Fibroblast of skin of left biceps (primary cell): Measurements from ENCODE around the gene FUT1.
"Not testable (repeated sequence)": the region's sequence is repeated elsewhere in the genome, so short reads cannot be mapped to it uniquely, and the experiment has no call there.

Experiments
- DNase-seq, 2 experiments: peaks; one replicate each; pipeline ENCODE4 v3.0.0-alpha.2; 2013; ENCODE audit warnings: low read depth in 2 of 2

FUT1 gene

DNA sequence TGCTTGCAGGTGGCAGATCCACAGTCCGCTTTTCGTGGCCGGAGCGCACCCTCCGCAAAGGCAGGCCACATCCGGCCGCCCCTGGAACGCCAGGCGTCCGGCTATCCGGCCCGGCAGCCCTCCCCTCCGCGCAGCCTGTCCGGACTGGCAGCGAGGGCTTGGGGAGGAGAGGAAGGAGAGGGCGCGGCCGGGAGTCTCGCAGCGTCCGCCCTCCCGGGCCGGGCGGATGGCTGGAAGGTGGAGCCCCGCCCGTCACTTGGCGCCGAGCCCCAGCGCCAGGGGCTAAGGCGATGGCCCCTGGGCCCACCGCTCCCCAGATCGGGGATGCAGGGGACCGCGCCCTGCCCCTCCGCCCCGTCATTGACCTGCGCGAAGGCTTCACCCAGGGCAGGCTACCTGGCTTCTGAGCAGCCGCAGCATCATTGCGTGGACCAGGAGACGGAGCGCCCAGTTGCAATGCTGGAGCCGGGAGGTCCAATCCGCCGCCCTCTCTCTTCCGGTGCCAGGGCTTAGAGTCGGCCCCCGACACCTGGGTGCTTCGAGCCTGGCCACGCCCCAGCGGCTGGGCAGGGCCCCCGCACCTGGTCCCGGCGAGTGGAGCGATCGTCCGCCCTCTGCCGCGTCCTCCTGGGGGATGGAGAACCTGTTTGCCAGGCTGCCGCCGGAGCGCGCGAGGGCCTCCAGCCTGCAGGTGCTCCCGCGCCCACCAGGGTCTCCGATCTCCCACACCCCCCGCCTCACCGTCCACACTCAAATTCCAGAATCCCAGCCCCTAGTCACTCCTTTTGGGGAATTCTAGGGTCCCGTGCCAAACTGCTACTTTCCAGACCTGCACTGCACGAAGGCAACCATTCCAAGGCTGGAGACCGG lies at the start of gene FUT1:
Gene FUT1, minus strand, starts transcription at position 146 of the 870 bp plus-strand sequence. CDS start 1,360 bp downstream, outside the sequence.
- DNase-seq: no peak

DNA sequence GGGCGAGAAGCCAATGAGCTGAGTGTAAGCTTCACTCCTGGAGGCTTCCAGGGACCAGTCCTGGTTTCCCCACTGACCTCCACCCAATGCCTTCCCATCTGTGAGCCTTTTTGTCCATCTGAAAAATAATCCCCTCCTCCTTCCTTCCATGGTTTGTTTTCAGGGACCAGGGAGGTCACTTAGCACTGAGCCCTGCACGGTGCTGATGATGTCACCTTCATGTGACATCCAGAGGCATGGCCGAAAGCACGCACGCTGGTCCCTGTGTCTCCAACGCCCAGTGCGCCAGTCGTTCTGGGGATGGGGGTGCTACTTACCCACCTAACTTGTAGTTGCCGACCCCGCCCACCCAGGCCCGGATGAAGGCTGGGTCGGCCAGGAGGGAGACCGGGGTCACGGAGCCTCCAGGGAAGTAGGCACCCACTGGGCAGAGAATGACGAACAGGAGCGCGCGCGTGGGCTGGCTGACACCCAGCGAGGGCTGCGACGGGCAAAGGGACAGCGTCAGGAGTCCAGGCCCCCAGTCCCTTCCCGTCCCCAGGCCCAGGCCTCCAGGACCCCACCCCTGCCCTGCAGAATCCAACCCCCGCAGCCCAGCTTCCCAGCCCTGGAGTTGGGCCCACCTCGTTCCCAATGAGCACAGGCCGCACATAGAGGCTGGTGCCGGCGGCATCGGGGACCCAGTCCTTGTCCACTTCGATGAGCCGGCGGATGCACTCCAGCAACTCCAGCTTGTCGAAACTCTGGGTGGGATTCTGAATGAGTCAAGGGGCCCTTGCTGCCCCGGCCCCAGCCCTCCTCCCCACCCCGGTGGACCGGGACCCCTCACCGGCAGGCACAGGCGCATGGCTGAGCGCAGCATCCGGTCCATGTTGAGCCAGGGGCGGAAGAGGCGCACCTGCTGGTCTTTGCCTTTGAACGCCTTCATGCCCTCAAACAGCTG lies 47.2 kb upstream of the FUT1 start:
- DNase-seq: no peak

DNA sequence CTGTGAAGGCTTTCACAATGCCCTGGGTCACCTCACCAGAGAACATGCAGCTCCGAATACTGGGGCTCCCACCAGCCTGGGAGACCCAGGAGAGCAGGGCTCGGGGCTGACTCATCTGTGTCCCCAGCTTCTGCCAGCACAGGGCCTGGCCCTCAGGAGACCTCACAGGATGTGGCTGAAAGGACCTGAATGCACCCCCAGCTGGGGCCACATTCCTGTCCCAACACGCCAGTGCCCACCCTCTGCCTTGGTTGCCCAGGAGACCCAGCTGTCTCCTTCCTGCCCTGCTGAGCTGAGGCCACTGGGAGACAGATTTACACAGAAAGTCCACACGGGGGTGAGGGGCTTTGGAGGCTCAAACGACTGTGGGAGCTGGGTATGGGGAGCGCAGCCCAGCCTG lies 46.5 kb upstream of the FUT1 start:
- DNase-seq: no peak

- no peak for DNase-seq
These were observed 44.7 kb upstream of the FUT1 start for GRCh38 chr19:48797103-48797502.

DNA sequence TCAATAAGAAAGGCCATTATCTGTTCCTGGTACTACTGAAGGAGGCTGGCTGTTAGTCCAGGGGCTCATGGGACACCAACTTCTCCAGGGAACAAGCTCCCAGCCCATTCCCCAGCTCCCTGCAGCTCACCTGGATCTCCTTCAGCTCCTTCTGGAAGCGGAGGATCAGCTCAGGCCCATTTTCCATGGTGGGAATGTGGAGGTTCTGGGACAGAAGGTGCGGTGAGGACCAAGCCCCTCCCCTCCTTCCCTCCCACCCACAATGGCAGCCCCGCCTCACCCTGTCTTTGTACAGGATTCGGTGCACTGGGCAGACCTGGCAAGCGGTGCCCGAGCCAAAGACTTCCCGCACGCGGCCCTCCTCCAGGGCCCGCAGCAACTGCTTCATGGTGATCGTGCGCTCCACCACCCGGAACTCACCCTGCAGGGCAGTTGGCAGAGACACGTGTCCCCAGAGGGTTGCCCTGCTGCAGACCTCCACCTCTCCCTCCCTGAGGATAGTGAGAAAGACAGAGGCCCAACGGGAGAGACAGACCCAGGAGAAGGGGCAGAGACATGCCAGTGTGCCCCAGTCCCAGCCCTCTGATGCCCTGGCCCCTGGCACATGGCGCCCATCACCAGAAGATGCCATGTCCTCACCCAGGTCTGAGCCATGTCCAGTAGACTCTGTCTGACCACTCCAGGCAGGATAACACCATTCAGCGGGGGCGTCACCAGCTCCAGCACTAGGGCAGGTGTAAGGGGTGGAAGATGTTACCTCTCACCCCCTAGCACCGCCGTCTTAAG lies 44.0 kb upstream of the FUT1 start:
- no peak for DNase-seq

GRCh38 chr19:48795685-48796070 lies 43.2 kb upstream of the FUT1 start:
- no peak for DNase-seq

DNA sequence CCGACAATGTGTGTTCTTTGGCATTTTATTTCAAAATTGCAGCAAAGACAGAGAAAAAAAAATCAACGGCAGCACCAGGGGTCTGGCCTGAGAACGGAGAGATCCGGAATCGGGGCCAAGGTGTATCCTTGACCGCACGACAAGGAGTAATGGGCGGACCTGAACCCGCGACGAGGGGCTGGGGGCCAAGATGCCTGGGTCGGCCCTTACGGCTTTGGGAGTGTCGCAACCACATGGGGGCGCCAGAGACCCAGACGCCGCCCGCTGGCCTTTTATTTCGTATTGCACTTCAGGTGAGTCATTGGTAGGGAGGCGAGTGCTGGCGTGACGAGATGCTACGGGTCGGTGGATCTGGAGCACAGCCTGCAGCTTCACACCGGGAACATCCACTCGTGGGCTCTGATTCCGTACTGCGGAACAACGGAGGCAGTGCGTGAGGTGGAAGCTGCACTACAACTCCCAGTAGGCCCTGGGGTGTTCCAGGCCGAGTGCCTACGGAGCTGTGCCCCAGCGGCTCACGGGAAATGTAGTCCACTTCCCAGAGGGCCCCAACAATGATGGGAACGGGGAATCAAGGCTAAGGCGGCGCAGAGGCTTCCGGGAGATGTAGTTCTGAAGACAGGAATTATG lies 42.7 kb upstream of the FUT1 start:
- DNase-seq: peak; percentile 75 to 83

GRCh38 chr19:48794291-48794690 lies 41.9 kb upstream of the FUT1 start:
- no peak for DNase-seq

- DNase-seq: no peak
These were observed 40.8 kb upstream of the FUT1 start for GRCh38 chr19:48793271-48793670.

- not testable (repeated sequence) for DNase-seq
These were observed 34.9 kb upstream of the FUT1 start for GRCh38 chr19:48787331-48787730.

GRCh38 chr19:48786422-48786821 lies 34.0 kb upstream of the FUT1 start:
- not testable (repeated sequence) for DNase-seq

DNA sequence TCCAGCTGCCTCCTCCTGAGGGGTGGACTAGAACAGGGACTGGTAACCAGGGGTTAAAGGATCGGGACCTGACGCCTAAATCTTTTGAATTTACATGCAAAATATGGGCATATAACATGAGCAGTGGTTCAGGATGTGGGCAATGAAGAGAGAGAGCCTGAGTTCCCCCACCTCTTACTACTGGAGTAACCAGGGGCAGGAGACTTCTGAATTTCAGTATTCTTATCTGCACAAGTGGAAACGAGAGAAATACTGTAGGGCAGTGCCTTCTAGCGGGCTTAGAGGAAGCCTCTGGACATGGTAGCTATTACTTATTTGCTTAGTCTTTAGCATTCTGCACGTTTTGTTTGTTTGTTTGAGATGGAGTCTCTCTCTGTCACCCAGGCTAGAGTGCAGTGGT lies 32.1 kb upstream of the FUT1 start:
- DNase-seq: no peak

DNA sequence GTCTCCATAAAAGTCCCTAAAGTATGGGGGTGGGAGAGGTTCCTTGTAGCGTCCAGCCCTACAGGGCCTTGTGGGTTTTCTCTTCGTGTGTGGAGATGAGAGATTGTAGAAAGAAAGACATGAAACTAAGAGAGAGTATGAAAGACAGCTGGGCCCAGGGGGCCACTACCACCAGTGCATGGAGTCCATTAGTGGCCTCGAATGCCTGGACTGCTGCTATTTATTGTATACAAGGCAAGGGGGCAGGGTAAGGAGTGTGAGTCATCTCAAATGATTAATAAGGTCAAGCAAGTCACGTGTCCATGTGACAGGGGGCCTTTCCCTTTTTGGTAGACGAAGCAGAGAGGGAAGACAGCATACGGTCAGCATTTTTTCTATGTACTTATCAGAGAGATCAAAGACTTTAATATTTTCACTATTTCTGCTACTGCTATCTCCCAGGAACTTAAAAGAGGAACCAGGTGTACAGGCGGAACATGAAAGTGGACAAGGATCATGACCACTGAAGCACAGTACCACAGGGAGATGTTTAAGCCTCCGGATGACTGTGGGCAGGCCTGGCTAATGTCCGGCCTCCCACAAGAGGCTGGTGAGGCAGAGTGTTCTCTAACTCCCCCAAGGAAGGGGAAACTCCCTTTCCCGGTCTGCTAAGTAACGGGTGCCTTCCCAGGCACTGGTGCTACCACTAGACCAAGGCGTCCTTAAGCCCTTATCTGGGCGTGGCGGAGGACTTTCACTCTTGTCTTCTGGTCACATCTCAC lies 28.4 kb upstream of the FUT1 start:
- no peak for DNase-seq

GRCh38 chr19:48779636-48780035 lies 27.2 kb upstream of the FUT1 start:
- DNase-seq: no peak

DNA sequence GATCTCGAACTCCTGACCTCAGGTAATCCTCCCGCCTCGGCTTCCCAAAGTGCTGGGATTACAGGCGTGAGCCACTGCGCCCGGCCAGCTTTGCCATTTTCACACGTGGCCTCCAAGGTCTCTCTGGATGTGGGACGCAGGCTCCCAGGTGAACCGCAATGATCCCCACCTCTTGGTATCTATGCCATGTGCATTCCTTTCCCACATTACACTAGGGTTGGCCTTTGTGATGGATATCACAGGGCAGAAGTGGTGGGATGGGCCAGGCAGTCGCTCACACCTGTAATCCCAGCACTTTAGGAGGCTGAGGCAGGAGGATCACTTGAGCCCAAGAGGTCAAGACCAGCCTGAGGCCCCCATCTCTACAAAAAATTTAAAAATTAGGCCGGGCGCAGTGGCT lies 25.3 kb upstream of the FUT1 start:
- no peak for DNase-seq

DNA sequence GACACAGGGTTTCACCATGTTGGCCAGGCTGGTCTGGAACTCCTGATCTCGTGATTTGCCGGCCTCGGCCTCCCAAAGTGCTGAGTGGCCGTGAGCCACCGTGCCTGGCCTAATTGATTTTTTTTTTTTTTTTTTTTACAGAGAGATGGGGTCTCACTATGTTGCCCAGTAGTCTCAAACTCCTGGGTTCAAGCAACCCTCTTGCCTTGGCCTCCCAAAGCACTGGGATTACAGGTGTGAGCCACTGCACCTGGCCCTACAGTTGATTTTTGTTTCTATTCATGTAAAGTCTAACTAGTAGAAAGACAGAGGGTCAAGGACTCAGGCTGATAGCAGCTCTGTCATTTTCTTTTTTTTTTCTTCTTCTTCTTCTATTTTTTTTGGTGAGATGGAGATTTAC lies 24.7 kb upstream of the FUT1 start:
- DNase-seq: no peak

GRCh38 chr19:48772503-48772953 lies 20.1 kb upstream of the FUT1 start:
- DNase-seq: no peak

- DNase-seq: no peak
These were observed 18.5 kb upstream of the FUT1 start for GRCh38 chr19:48770734-48771472.

DNA sequence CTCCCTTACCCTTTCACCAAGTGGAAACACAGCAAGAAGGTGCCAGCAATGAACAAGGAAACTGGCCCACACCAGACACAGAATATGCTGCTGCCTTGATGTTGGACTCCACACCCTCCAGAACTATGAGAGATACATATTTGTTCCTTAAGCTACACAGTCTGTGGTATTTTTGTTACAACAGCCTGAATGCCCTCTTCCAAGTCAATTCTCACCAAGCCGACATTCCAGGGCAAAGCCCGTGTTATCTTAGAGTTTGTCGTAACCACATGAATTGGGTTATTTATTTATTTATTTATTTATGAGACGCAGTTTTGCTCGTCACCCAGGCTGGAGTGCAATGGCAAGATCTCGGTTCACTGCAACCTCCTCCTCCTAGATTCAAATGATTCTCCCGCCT lies 17.8 kb upstream of the FUT1 start:
- DNase-seq: peak in 1 of 2 experiments; percentile 19
